ENCODE data around the gene ADCYAP1.

ADCYAP1 gene

DNA sequence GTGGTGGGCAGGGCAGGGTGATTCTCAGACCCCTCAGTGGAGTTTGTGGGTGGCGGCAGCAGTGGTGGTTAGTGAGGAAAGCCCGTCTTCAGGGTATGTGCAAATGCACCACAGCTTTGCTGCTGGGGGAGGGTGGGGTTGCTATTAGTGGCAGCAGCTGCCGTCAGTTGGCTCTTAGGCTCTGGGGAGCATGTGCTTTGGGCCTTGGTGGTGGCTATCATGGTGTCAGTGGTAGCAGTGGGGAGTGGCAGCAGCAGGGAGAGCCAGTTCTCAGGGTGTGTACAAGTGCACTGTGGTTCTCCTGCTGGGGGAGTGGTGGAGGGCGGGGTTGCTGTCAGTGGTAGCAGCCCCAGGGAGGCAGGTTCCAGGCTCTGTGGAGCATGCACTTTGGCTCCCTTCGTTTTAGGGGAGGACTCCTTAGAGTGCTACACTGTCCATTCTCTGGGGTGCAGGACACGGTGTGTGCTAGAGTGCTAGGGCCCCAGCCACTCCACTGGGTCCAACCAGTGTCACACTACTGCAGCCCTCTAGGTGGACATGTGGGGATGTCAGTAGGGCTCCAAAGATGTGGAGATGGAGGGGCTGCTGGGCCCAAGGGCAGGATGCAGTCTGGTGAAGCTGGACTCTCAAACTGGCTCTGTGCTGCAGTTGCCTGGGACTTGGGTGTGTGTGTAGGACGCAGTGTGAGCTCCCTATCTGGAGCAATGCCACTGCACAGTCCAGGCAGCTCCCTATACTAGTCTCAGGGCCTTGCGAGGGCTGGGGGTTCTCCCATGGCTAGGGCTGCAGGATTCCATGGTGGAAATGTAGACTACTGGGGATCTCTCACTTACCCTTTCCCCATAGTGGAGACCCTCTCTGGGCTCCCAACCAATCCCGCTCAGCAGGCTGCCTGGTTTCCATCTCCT lies 45.3 kb downstream of the ADCYAP1 start:
- TF ChIP-seq SIN3A (IDR thresholded peaks at IDR 0.05; ENCODE audit: borderline replicate concordance, insufficient read depth, low read length) = no peak
- no peak for TF ChIP-seq FOXP2 (optimal IDR thresholded peaks at IDR 0.05; ENCODE audit: borderline replicate concordance, extremely low read depth, extremely low read length, insufficient read depth)
- no peak for TF ChIP-seq POLR2AphosphoS5 (IDR thresholded peaks at IDR 0.05; ENCODE audit: low read depth, low read length)
- TF ChIP-seq, protein P1, sequence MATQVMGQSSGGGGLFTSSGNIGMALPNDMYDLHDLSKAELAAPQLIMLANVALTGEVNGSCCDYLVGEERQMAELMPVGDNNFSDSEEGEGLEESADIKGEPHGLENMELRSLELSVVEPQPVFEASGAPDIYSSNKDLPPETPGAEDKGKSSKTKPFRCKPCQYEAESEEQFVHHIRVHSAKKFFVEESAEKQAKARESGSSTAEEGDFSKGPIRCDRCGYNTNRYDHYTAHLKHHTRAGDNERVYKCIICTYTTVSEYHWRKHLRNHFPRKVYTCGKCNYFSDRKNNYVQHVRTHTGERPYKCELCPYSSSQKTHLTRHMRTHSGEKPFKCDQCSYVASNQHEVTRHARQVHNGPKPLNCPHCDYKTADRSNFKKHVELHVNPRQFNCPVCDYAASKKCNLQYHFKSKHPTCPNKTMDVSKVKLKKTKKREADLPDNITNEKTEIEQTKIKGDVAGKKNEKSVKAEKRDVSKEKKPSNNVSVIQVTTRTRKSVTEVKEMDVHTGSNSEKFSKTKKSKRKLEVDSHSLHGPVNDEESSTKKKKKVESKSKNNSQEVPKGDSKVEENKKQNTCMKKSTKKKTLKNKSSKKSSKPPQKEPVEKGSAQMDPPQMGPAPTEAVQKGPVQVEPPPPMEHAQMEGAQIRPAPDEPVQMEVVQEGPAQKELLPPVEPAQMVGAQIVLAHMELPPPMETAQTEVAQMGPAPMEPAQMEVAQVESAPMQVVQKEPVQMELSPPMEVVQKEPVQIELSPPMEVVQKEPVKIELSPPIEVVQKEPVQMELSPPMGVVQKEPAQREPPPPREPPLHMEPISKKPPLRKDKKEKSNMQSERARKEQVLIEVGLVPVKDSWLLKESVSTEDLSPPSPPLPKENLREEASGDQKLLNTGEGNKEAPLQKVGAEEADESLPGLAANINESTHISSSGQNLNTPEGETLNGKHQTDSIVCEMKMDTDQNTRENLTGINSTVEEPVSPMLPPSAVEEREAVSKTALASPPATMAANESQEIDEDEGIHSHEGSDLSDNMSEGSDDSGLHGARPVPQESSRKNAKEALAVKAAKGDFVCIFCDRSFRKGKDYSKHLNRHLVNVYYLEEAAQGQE (IDR thresholded peaks at IDR 0.05; ENCODE audit: insufficient read depth in 1 of 2, low read depth in 2 of 2, low read length in 2 of 2) = no peak
- no peak for TF ChIP-seq TAF1 (IDR thresholded peaks at IDR 0.05; ENCODE audit: borderline replicate concordance, insufficient read depth, low read length)

DNA sequence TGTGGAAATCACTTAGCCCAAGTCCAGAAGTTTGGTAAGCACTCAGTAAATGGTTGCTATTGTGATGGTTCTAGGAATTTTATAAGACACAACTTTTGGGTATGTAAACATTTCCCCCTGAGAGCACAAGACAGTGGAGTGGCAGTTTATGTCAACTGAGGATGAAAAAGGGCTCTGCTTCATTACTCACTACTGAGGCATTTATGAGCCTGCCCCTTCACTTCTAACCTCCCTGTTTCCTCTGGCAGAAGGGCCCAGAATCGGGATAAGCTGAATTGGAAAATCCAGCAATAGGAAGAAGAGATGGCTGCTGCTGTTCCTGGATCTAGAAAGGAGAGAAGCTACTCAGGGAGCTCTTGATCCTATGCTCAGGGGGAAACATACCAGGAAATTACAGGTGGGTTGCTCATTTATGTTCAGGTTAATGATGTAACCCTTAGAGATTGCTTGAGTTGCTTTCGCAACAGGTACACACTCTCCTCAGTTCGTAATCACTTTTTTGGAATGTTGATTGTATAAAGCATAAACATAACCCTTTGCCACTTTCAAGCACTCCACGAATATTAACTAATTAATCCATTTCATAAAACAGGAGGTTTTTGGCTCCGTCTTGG lies 46.3 kb downstream of the ADCYAP1 start:
- TF ChIP-seq TAF1 (IDR thresholded peaks at IDR 0.05; ENCODE audit: borderline replicate concordance, insufficient read depth, low read length) (no peak), POLR2AphosphoS5 (IDR thresholded peaks at IDR 0.05; ENCODE audit: low read depth, low read length) (no peak), SIN3A (IDR thresholded peaks at IDR 0.05; ENCODE audit: borderline replicate concordance, insufficient read depth, low read length) (no peak), FOXP2 (optimal IDR thresholded peaks at IDR 0.05; ENCODE audit: borderline replicate concordance, extremely low read depth, extremely low read length, insufficient read depth) (no peak)
- TF ChIP-seq, protein P1 (IDR thresholded peaks at IDR 0.05; ENCODE audit: insufficient read depth in 1 of 2, low read depth in 2 of 2, low read length in 2 of 2) = no peak

DNA sequence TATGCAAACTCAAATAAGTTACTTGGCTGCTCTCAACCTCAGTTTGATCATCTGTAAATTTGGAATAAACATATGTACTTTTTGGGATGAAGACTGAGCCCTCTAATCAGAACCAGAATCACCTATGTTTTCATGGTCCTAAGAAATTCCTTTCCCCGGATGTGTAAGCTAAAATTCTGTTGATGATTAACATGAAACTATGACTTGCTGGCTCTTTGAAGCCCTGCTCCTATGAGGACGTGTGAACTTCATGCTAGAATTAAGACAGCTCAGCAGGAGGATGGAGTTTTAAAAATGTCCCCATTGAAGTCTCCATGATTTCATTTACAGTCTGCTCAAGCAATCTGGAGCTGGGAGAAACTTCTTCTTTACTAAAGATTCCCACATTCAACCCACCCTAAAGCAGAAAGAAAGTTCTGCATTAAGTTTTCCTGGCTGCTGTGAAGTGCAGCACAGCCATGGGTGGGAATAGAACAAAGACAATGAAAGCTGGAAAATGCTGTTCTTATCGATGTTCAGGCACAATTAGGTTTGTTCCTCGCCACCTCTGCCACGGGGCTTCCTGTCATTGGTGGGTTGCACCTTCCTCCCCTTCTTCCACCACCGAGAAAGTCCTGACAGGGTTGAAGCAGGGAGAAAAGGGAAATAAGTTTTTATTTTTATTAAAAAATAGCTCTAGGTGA lies 50.9 kb downstream of the ADCYAP1 start:
- TF ChIP-seq TAF1 (IDR thresholded peaks at IDR 0.05; ENCODE audit: borderline replicate concordance, insufficient read depth, low read length) = no peak
- no peak for TF ChIP-seq POLR2AphosphoS5 (IDR thresholded peaks at IDR 0.05; ENCODE audit: low read depth, low read length)
- TF ChIP-seq, protein P1 (IDR thresholded peaks at IDR 0.05; ENCODE audit: insufficient read depth in 1 of 2, low read depth in 2 of 2, low read length in 2 of 2) = no peak
- TF ChIP-seq SIN3A (IDR thresholded peaks at IDR 0.05; ENCODE audit: borderline replicate concordance, insufficient read depth, low read length) = no peak
- no peak for TF ChIP-seq FOXP2 (optimal IDR thresholded peaks at IDR 0.05; ENCODE audit: borderline replicate concordance, extremely low read depth, extremely low read length, insufficient read depth)

DNA sequence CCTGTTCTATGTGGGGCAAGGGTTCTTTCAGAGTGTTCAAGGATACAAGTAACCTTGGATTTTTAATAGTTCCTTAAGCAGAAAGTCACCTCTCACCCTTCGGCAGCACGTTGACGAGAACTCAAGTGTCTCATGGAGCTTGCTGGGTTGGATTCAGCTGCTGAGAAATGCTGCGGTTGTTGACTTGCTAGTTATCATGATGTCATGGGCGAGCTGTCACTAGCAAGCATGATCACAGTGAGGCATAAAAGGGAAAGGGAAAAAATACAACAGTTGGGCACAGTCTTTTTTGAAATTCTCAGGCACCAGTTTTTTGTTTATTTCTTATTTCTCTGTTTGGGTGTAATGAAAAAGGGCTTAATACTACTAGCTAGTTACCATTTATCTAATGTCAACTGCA lies 53.2 kb downstream of the ADCYAP1 start:
- TF ChIP-seq FOXP2 (optimal IDR thresholded peaks at IDR 0.05; ENCODE audit: borderline replicate concordance, extremely low read depth, extremely low read length, insufficient read depth) (no peak), SIN3A (IDR thresholded peaks at IDR 0.05; ENCODE audit: borderline replicate concordance, insufficient read depth, low read length) (no peak), TAF1 (IDR thresholded peaks at IDR 0.05; ENCODE audit: borderline replicate concordance, insufficient read depth, low read length) (no peak), POLR2AphosphoS5 (IDR thresholded peaks at IDR 0.05; ENCODE audit: low read depth, low read length) (no peak)
- TF ChIP-seq, protein P1 (IDR thresholded peaks at IDR 0.05; ENCODE audit: insufficient read depth in 1 of 2, low read depth in 2 of 2, low read length in 2 of 2) = no peak

Data from PFSK-1 (cell line).